ENCODE data around the gene MYOM1.

Gene MYOM1
- 2.0 to 11.3 (median 6.4) reads per million in 4 donors for total RNA-seq

DNA sequence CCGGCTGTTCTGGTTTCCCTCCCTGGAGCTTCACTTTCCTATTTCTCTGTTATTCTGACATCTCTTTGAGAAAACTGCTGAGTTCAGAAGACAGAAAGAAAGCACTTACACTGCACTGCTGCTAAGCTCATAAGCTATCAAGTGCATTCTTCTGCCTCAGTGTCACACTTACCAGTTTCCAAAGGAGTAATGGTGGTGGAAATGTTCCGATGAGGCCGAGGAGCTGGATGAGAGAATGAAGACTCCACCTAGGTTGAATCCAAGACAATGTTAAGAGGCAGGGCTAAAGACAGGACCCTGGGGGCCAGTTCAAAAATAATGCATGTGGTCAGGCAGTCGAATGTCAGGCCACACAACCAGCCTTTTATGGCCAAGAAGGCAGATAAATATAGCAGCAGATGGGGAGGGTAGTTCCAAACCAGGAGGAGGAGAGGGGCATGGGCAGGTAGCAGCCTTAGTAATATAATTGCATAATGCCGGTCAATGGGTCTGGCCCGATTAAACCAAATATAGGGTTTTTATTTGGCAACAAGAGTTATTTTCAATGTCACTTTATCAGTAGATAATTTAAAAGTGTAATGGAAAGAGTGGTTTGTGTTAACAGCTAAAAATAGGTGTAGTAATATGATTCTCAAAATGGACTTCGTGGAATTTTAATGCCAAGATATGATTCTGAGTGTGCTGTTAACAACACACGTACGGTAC is at the start of gene MYOM1:
Gene MYOM1 (minus strand): TSS at position 338 of the 705 bp plus-strand sequence. CDS start 4,745 bp downstream, outside the sequence.
- DNase-seq, result no peak

DNA sequence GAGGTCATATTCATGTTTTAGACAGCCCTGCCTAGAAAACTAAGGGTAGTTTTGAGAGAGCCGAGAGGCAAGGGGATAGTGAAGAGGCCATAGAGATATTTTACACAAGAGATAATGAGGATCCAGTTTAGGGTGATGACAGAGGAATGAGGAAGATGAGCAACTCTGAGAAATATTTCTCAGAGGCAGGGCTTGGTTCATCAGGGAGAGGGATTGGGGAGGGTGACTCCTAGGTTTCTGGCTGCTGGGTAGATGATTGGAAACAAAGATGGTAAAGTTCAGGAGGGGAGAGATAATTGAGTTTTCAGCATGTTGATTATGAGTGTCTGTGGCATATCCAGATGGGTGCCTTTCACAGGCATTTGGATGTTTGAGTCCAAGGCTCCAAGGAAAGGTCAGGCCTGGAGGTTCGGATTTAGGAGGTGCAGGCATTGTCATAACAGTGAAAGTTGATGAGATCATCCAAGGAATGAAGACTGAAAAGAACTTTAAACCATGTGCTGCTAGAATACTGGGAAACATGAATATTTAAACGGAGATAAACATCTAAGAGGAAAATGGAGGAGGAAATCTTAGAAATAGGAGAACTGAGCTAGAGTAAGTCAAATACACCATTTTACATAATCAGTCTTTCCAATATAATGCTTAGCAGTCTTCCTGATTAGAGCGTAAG is 49.6 kb upstream of the MYOM1 start:
- DNase-seq, result no peak

DNA sequence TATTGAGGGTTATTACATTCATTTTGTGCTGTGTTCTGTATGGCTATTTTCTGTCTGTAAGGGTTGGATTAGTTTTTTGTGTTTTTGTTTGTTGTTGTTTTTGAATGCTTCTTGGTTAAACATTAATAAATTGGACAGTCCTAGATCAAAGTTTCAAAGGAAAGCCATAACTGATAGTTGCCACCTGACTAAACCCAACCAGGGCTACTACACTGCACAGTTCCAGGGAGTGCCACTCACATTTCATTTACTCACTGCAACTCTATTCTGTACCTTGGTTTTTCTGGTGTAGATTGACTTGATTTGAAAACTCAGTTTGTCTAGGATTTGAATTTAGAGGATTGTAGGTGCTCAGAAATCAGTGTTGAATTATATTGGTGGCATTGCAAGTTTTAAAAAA is 48.5 kb upstream of the MYOM1 start:
- DNase-seq, result no peak

DNA sequence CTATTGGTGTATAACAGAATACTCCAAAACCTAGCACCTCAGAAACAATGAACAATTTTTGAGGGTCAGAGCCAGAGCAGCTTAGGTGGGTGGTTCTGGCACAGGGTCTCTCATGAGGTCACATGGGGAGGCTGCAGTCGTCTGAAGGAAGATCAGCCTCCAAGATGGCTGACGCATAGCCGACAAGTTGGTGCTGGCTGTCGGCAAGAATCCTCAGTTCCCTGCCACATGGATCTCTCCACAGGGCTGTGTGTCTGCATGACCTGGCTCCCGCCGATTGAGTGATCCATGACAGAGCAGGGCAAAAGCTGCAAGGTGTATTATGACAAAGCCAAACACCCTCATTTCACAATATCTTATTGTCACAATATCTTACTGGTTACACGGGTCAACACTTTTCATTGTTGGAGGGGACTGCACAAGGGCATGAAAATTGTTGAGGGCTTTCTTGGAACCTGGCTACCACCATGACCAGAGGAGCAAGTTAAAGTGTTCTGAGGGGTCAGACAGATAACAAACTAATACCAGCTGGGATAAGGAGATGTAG is 46.4 kb upstream of the MYOM1 start:
- DNase-seq, result no peak

DNA sequence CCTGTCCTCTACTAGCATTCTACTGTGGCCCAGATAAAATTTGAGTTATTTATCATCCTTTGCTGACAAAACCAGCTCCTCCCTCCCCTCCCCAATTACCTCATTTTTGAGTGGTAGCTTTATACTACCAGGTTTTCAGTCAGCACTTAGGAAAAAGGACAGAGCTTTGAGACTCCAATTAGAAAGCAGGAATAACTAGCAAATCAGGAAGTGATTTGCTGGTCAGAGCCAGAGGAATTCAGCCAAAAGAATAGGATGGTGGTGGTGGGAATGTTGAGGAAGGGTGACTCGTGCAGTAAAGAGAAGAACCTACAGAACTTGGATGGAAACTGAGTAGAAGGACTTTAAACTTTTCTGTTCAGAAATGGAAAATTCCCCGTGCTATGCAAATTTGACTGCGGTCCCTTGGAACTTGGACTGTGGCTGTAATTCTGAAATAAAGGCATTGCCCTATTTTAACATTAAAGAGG is 45.8 kb upstream of the MYOM1 start:
- DNase-seq, result no peak

DNA sequence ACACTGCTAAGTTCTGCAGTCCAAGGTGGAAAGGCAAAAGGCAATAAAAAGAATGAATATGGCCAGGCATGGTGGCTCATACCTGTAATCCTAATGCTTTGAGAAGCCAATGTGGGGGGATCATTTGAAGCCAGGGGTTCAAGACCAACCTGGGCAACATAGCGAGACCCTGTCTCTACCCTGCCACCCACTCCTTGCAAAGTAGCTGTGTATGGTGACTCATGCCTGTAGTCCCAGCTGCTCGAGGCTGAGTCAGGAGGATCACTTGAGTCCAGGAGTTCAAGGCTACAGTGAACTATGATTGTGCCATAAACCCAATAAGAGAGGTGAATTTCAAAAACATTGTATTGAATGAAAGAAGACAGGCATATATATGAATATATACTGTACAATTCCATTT is 44.6 kb upstream of the MYOM1 start:
- no peak for DNase-seq

DNA sequence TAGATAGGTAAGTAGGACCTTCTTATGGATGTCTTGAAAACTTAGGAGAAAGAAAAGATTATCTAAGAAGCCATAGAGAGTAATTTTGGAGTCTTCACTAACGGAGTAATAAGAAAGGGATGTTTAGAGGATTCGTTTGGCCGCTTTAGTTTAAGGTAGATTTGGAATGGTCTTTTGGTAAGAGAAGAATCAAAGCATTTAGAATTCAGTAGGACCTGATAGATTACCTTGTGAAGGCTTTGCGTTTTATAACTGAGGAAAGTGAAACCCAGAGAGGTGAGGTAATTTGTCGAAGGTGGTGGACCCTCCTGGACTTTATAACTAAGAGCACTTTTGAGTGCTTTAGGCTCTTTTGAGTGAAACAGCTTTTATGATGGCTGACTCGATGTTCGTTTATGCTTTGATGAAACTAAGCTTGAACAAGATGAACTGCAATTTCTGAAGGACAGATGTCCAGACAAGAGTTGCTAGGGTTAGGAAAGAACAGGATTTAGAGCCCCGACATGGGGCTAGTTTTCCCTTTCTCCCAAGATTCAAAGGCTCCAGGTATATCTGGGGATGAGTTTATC is 43.4 kb upstream of the MYOM1 start:
- no peak for DNase-seq

DNA sequence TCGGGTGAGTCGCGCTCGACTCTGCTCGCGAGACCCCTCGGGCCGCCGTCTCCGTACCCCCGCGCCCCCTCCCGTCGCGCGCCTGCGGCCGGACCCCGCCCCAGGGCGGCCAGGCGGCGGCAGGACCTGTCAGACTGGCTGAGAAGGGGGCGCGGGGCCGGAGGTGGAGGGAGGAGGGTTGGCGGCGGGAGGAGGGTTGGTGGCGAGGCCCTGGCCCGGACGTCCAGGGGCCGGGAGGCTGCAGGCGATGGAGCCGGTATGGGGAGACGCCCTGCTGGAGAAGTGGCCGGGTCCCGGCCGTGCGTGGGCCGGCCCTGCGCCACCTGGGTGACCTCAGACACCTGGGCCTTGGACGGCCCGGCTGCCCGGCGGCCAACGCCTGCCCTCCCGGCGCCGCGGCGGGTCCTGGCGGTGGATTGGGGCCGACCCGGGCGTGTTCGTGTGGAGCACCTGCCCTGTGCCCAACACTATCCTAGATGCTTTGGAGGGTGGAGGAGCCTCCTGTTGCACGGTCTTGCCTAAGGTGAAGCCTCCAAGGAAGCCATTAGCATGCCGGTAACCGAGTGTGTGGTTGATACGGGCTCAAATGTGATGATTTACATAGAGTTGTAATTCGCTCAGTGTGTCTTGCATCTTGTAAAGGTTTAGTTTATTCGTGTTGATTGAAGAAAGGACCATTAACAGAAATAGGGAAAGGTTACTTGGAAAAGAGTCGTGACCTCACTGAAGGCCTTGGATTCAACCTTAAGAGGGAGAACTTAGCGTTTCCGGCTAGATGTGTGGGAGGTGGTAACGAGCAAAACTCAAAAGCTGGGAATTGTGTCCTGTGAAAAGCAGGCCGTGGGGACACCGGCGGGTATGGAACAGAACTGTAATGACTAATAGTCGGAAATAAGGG is 42.7 kb upstream of the MYOM1 start:
- peak in 4 of 5 donors; percentile 22 to 49 (median 31) for DNase-seq

DNA sequence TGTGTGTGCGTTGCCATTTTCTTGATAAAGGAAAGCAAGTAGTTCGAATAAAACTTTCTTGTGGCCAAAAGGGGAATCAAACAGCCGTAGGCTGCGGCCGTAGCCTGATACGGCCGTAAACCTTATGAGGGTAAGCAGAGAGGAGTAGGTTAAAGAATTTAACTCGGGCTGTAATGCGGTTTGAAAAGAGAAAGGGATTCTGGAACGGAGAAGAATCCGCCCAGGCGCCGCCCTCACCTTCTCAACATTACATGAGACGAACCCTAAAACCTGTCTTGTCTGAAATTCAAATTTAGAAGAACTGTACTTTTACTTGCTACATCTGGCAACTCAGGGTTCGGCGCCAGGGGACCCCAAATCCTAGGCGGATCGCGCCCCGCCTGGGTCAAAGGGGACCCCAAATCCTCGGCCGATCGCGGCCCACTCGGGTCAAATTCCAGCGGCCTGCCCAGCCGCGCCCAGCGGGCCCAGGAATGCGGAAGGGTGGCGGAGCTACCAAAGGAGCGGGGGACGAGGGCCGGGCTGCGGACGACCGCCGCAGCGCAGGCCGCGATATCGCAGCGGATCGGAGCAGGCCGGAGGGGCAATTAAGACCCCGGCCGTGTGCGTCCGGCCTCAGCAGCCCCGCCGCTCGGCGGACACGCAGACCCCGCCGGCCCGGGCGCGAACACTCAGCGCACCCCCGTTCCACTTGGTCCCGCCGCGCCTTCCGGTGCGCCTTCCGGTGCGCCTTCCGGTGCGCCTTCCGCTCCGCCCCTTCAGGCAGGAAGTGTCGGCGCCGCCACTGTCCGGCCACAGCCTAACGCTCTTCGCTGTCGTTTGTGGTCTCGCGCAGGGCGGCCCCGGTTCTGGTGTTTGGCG is 41.8 kb upstream of the MYOM1 start, which contains the start of gene MYL12B:
Gene MYL12B (plus strand): TSS at position 761 of the 861 bp plus-strand sequence. CDS start 10,766 bp downstream, outside the sequence.
- peak; percentile 71 to 88 (median 80) for DNase-seq

DNA sequence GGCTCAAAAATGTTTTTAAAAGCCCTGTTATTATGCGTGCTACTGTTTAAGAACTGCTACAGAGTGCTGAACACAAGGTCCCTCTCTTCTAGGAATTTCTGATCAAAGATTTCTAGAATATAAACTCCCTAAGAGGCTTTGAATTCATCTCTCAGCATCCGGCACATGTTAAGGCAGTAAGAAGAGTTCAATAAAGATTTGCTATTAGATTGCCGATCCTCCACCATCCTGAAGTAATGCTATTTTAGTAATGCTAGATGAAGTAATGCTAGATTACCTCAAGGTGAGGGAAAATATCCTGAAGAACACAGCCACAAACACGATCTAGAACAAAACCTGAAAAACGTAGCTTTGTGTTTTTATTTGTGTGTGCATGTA is 41.2 kb upstream of the MYOM1 start:
- DNase-seq, result no peak

DNA sequence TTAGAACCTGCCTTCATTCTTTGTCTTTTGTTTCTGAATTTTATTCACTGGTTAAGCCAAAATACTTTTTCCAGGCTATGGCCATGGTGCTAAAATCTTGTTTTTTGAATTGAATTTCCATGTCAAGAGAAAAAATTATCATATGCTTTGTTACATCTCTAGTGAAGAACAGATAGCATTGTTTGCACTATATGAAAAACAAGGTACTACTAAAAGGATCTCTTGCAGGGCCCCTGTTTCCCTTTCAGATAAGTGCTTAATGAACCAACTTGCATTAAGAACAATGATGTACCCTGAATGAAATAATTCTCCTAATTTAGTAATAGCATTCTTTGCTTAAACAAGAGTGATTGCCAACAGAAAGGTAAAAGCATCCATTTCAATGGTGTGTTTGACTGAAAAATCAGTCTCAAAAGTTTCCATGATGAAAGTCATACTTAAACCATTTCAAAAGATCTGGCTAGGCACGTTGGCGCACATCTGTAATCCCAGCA is 37.9 kb upstream of the MYOM1 start:
- no peak for DNase-seq

DNA sequence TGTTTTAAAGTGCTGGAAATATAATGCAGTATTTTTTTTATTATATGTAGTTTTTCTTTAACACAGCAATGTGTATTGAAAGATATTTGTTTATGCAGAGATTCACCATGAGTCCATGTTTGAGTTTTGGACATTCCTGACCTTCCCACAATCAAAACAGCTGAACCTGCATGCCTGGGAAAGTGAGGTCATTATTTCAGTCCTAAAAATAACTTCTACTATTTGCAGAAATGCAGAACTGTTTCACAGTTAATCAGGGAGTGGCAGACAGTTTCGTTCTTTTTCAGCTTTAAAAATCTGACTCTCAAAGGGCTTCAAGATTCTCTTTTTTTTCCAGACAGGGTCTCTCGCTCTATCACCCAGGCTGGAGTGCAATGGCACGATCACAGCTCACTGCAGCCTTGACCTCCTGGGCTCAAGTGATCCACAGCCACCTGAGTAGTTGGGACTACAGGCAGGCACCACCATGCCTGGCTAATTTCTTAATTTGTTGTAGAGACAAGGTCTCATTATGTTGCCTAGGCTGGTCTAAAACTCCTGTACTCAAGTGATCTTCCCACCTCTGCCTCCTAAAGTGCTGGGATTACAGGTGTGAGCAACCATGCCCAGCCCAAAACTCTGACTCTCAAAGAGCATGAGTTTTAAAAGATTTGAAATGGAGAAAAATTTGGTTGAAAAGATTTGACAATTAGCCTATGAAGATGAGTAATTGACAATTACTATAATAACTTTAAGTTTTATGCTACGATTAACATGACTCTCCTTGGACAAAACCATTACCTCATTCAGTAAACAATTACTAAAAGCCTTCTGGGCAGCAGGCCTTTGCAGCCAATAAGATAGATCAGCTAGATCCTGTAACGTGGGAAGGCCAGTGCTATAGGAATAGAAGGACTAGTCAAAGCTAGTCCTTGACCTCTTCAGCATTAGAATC is 37.2 kb upstream of the MYOM1 start:
- DNase-seq, result no peak

DNA sequence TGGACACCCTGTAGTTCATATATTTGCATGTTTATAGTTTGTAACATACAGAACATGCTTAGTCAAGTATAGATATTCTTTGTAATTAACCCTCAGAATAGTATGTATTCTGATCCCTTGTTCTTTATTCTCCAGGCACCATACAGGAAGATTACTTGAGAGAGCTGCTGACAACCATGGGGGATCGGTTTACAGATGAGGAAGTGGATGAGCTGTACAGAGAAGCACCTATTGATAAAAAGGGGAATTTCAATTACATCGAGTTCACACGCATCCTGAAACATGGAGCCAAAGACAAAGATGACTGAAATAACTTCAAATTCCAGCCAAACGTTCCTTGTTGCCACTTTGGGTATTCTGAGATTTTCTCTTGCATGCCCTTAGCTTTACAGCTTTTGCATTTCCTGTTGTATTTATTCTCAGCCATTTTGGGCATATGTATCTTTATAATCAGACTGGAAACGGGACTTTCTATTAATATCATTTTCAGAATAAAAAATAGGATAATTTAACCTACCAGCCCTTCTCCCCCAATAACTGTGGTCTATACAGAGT is 35.9 kb upstream of the MYOM1 start:
- DNase-seq, result no peak

DNA sequence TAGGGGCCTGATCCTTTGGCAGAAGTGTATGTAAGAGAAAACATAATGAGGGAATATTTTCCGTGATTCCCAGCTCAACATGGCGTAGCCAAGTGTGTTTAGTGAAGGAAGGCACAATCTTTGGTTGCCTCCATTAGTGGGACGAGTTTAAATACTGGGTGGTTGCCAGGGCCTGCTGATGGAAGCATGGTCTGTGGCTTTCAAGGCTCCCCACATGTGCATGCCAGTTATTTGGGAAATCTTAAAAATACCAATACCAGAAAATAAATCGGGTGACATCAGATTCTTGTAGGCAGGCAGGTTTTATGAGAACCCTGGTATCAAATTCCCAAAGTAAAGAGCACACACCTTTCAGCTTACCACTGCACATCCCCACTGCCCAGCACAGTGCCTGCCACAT is 35.0 kb upstream of the MYOM1 start:
- DNase-seq, result no peak

DNA sequence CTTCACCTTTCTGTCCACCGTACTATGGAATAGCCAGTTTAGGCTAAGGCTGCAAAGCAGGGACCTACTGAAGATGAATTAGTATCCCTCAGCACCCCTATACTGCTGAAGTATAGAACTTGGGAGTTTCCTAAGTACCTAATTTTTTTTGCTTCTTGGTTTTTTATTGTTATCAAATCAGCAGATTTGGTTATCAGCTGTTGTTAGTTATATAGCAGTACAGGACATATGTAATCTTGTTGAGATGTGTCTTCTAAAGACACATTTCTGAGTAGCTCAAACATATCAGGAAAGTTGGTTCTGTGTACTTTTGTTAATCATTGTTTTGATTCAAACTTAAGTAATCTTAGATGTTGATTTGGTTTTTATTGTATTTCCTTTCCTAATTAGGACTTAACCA is 33.1 kb upstream of the MYOM1 start:
- no peak for DNase-seq

DNA sequence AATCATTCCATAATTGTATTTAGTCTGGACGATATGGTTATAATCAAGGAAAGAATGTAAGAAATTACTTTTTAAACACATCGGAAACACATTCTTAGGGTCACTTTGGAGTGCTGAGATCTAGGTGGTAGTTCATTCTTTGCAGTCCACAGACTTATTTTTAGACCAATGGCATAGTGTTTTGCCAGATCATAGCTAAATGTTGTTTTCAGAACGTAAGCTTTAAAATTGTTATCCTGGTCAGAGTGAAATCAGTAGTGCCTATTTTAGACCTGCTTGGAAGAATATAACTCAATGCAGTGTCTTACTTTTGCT is 32.2 kb upstream of the MYOM1 start:
- no peak for DNase-seq

DNA sequence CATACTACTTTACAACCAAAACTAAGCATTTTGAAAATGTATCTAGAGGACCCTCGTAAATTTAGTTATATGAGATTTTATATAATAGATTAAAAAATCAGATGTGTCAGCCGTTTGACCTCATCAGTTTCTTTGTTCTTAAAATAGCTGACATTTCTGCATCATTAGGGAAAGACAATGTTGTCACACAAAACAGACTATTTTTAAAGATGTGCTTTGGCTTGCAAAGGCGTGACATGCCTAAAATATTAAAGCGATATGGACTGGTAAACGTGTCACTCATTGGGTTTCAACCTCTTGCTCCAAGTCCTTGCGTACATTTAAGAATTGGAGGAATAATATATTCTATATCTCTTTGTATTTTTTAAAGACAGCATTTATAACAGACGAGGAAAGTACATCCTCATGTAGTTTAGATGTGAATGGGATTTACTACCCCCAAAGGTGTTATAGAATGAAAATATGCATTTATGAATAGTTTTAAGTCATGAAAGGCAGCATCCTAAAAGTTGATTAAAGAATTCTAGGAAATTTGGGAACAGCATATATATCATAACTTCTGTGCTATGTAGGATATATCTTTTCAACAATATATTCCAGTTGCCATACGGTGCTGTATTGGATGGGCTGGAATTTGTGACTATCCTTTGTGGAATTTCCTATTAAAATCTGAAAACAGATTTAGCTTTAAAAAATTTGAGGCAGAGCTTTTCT is 31.6 kb upstream of the MYOM1 start:
- DNase-seq, result no peak

DNA sequence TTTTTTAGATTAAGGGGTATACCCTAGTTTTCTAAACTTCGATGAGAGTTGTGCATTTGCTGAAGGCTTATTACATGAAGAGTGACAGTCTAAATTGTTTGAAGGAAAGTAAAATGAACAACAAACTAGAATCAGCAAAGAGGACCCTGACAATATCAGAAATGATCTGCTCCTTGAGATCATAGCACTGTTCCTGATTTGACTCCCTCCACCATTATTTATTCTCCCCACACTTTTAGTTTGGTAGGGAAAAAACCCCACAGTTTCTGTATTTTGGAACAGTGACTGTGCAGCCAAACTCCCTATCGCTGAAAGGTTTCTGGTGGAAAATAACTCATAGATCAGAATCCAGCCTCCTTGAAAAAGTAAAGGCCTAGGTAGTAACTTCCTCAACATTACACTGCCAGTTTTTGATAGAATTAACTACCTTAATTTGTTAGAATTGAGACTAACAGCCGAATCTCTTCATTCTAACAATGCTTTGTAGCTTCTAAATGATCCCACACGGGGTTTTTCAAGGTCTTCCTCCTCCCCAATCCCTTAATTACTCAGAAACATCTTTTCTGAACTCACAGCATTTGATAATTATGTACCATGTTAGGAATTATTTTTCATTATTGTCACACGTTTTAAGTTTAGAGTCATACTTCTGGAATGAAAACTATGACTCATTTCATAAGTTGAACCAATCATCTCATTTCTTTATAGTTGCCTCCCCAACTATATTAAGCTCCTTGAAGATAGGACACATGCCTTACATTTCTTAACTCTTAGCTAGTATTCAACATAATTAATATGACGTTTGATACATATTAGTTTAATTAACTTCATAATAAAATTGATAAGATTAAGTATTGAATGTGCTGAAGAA is 30.7 kb upstream of the MYOM1 start:
- peak in 1 of 5 donors; percentile 51 for DNase-seq

All from T-helper 1 cell (primary cell).